Dendritic cell treated with granulocyte-macrophage colony-stimulating factor and Interleukin-4, amounts not matched to agents 40 ng/mL and 50 ng/mL, for 4 days (primary cell): ENCODE data around the gene PSMG1.
"Not testable (repeated sequence)": the region's sequence is repeated elsewhere in the genome, so short reads cannot be mapped to it uniquely, and the experiment has no call there.

ENCODE experiments used
- H3K27ac Mint-ChIP-seq: one replicate; pipeline ENCODE4 v1.8.0; 2022; ENCODE audit warnings: mild to moderate bottlenecking, mixed read lengths
- H3K27me3 Mint-ChIP-seq: one replicate; pipeline ENCODE4 v1.8.0; 2022; ENCODE audit warnings: mild to moderate bottlenecking, mixed read lengths
- H3K36me3 Mint-ChIP-seq: one replicate; pipeline ENCODE4 v1.8.0; 2022; ENCODE audit warnings: low read depth, mixed read lengths
- H3K4me1 Mint-ChIP-seq: one replicate; pipeline ENCODE4 v1.8.0; 2022; ENCODE audit warnings: low read depth, mixed read lengths
- H3K4me3 Mint-ChIP-seq: one replicate; pipeline ENCODE4 v1.8.0; 2022; ENCODE audit warnings: mild to moderate bottlenecking, moderate library complexity, mixed read lengths
- H3K9me3 Mint-ChIP-seq: one replicate; pipeline ENCODE4 v1.8.0; 2022; ENCODE audit warnings: mixed read lengths
- intact Hi-C: fragments of 100-400 bp; cut with micrococcal nuclease; formaldehyde crosslinking; loops from one replicate; pipeline ENCODE4 v1.15.0; 2022

PSMG1 gene, protein sequence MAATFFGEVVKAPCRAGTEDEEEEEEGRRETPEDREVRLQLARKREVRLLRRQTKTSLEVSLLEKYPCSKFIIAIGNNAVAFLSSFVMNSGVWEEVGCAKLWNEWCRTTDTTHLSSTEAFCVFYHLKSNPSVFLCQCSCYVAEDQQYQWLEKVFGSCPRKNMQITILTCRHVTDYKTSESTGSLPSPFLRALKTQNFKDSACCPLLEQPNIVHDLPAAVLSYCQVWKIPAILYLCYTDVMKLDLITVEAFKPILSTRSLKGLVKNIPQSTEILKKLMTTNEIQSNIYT

DNA sequence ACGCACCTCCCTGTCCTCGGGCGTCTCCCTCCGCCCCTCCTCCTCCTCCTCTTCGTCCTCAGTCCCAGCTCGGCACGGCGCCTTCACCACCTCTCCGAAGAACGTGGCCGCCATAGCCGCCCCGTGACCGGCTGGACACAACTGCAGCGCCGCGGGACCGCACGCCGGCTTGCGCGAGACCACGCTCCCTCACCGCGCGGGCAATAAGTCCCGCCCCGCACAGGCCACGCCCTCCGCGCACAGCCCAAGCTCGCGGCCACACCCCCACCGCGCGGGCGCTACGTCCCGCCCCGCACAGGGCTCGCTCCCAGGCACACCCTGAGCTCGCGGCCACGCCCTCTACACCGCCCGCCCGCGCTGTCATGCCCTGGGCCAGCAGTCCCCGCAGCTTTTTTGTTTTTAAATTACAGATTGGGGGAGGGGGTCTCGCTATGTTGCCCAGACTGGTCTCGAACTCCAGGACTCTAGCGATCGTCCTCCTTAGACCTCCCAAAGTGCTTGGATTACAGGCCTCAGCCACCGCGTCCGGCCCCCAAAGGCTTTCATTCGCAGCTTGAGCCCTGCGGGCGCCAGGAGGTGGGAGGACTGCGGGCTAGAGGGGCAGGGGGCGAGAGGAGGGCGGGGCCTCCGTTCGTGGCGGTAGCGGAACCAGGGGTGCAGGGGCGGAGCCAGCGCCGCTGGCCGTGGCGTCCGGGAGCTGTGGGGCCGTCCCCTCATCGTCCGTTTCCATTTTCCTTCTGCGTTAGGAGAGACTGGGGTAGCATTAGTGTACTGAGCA, at the start of gene PSMG1:
Gene PSMG1, minus strand, starts transcription at position 180 of the 778 bp plus-strand sequence. Its CDS starts 66 bp downstream, at position 114.
- Mint-ChIP-seq H3K27me3 (no peaks in the 10 kb centered on the region), H3K4me1 (peaks cover 31% of the 10 kb centered on the region)
- intact Hi-C loops, result loop anchor here (2.0 to 5.0 kb wide), 2 partner anchors 203 to 376 kb away; partner anchors contain the start of gene ETS2

DNA sequence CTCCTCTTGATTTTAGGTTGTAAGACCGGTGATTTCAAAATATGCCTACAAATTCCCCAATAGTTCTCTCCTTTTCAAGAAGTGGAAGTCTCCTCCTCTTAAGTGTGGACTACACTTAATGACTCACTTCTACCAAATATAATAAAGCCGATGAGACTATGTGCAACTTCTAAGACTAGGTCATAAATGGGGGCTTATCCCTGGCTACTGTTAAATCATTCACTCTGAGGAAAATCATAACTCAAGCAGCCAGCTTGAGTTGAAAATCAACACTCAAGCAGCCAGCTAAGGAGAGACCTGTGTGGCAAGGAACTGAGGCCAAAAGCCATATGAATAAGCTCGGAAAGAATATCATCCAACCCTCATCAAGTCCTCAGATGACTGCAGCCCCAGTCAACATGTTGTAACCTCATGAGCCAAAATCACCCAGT, 49.6 kb upstream of the PSMG1 start:
- no peaks in the 10 kb centered on the region for H3K27me3 Mint-ChIP-seq
- H3K4me3 Mint-ChIP-seq, result no peak overlapping the region
- intact Hi-C loops, result no loop called here
- peaks cover 90% of the 10 kb centered on the region for H3K36me3 Mint-ChIP-seq
- no peak overlapping the region for H3K27ac Mint-ChIP-seq
- no peaks in the 10 kb centered on the region for H3K9me3 Mint-ChIP-seq
- no peaks in the 10 kb centered on the region for H3K4me1 Mint-ChIP-seq

More for the DNA sequence above, at the start of gene PSMG1:
- H3K27ac Mint-ChIP-seq, result peak within 1 kb of the TSS; percentile 96
- H3K36me3 Mint-ChIP-seq, result peaks cover 37% of the 10 kb centered on the region
- H3K4me3 Mint-ChIP-seq, result peak within 1 kb of the TSS; percentile 92
- H3K9me3 Mint-ChIP-seq, result no peaks in the 10 kb centered on the region

DNA sequence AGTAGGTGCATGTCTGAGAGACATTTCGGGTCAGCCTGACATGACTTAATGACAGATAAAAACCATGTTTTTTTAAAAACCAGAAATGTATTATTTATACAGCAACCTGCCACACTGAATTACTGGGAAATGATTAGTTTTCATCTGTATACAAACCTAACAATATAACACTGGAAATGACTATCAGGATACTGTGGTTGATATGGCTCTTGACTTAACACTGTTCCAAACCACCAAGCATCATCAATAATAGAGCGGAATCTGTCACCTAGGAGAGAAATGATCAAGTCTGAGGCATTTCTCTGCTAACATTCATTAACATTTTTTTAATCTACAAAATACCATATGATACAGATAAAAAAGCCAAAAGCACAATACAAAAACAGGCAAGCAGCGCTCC, 41.7 kb upstream of the PSMG1 start:
- Mint-ChIP-seq H3K36me3 (peaks cover 92% of the 10 kb centered on the region), H3K4me3 (no peak overlapping the region), H3K27me3 (no peaks in the 10 kb centered on the region), H3K27ac (no peak overlapping the region), H3K4me1 (no peaks in the 10 kb centered on the region), H3K9me3 (no peaks in the 10 kb centered on the region)
- intact Hi-C loops, result no loop called here

DNA sequence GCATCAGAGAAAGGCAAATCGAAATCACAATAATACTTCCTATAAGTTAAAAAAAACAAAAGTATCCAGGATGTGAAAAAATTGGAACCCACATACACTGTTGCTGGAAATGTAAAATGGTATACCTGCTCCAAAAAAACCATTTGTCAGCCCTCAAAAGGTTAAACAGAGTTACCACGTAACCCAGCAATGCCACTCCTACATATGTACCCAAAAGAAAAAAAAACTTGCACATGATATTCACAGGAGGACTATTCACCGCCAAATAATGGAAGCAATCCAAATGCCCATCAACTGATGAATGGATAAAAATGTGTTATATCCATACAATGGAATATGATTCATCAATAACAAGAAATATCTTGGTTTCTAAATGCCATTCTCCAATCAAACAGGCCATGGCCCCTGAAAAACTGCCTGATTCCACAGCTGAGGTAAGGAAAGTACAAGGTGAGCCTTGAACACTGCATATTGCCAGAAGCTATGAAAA, 38.8 kb upstream of the PSMG1 start:
- Mint-ChIP-seq H3K4me1 (no peaks in the 10 kb centered on the region), H3K27ac (no peak overlapping the region), H3K36me3 (peaks cover 91% of the 10 kb centered on the region), H3K4me3 (no peak overlapping the region), H3K27me3 (no peaks in the 10 kb centered on the region), H3K9me3 (no peaks in the 10 kb centered on the region)
- intact Hi-C loops, result no loop called here

DNA sequence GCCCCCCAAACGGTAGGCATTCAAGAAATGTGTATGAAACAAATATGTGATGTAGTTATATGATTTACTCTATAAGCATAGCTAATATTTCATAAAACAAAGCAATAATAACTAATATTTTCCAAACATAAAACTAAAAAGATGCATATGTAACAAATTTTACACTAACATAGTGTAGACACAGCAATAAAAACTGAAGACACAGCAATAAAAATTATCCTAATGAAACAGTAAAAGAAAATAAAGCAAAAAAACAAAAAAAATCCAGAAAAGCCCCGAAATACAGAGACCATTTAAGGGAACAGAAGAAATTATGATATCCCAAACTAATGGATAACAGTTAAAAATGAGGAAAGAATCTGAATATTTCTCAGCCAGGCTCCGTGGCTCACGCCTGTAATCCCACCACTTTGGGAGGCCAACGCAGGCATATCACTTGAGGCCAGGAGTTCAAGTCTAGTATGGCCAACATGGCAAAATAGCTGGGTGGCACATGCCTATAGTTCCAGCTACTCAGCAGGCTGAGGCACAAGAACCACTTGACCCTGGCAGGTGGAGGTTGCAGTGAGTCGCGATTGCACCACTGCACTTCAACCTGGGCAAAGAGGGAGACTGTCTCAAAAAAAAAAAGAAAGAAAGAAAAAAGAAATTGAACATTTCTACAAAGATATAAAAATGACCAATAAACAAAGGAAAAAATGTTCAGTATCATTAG, 38.2 kb upstream of the PSMG1 start:
- H3K4me3 Mint-ChIP-seq, result no peak overlapping the region
- H3K36me3 Mint-ChIP-seq, result peaks cover 89% of the 10 kb centered on the region
- H3K27ac Mint-ChIP-seq, result no peak overlapping the region
- H3K27me3 Mint-ChIP-seq, result no peaks in the 10 kb centered on the region
- H3K4me1 Mint-ChIP-seq, result no peaks in the 10 kb centered on the region
- no peaks in the 10 kb centered on the region for H3K9me3 Mint-ChIP-seq
- intact Hi-C loops, result no loop called here

DNA sequence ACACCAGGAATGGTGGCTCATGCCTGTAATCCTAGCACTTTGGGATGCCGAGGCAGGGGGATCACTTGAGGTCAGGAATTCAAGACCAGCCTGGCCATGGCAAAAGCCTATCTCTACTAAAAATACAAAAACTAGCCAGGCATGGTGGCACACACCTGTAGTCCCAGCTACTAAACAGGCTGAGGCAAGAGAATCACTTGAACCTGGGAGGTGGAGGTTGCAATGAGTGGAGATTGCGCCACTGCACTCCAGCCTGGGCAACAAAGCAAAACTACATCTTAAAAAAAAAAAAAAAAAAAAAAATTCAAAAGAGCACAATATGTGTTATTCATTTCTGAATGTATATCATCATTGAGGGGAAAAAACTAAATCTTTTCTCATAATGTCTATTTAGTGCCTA, 37.6 kb upstream of the PSMG1 start:
- H3K9me3 Mint-ChIP-seq, H3K4me1 Mint-ChIP-seq, H3K27me3 Mint-ChIP-seq, H3K4me3 Mint-ChIP-seq, H3K27ac Mint-ChIP-seq, intact Hi-C loops: not testable (repeated sequence)
- H3K36me3 Mint-ChIP-seq, result peaks cover 84% of the 10 kb centered on the region

DNA sequence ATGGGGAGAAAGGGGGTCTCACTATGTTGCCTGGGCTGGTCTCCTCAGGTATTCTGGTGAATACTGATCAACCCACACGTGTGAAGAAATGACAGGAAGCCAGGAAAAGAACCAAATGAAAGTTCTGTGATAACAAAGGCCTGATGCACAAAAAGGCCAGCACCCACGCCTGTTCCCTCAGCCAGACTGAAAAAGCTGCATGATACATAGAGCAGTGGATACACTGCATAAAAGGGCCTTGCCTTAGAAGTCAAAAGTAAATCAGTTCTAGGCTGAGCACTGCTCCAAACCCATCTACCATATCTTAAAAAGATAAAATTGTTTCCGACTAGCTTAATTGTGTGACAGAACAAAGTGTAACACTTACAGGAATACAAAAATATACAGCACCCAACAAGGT, 36.9 kb upstream of the PSMG1 start:
- Mint-ChIP-seq H3K4me1 (no peaks in the 10 kb centered on the region), H3K36me3 (peaks cover 85% of the 10 kb centered on the region), H3K9me3 (no peaks in the 10 kb centered on the region), H3K4me3 (no peak overlapping the region), H3K27me3 (no peaks in the 10 kb centered on the region), H3K27ac (no peak overlapping the region)
- intact Hi-C loops, result no loop called here

DNA sequence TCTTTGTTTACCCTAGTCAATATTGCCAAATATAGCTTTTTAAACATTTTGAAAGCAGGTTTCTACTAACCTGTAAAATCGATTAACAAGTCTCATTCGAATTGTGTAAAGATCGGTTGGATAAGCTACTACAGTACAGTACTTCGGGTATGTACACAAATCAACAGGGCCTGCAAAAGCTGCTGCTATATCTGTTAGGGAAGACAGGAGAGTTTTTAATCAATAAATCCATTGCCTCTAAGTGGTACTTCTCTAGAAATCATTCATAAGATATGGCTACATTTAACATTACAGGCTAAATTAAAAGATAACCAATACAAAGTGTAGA, 34.8 kb upstream of the PSMG1 start:
- no peaks in the 10 kb centered on the region for H3K4me1 Mint-ChIP-seq
- H3K9me3 Mint-ChIP-seq, result no peaks in the 10 kb centered on the region
- peaks cover 80% of the 10 kb centered on the region for H3K36me3 Mint-ChIP-seq
- intact Hi-C loops, result loop anchor here (10.0 kb wide), 1 partner anchor 47 kb away; no protein-coding TSS in a partner anchor
- no peak overlapping the region for H3K27ac Mint-ChIP-seq
- no peaks in the 10 kb centered on the region for H3K27me3 Mint-ChIP-seq
- H3K4me3 Mint-ChIP-seq, result no peak overlapping the region

DNA sequence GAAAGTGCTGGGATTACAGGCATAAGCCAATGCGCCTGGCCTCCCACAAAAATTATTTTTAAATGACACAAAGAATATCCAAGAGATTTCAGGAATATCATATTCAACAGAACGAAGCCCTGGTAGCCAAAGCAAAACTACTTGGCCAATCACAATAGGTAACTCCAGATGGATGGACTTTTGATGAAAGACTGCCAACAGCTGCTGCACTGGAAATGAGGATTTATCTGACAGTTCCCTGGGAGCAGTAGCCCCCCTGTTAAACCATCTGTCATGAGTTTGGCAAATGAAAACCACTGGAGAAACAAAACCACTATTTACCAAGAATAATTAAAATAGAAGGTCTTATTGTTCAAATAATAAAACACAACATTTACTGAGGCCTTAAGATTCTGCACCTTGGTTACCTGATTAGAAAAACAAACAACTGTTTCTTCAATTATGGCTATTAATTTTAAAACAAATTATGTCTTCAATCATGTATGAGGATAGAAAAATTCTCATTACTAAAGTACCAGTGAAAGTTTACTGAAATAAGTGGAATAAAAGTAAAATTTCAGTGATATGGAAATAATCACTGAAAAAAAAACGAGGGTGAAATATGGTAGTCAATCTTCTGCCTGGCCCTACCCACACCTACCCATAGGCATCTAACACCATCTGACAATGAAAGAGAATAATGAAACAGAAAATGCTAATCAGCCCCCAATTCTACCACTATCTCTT, 34.3 kb upstream of the PSMG1 start:
- no peak overlapping the region for H3K27ac Mint-ChIP-seq
- intact Hi-C loops, result loop anchor here (10.0 kb wide), 1 partner anchor 47 kb away; no protein-coding TSS in a partner anchor
- H3K4me3 Mint-ChIP-seq, result no peak overlapping the region
- no peaks in the 10 kb centered on the region for H3K4me1 Mint-ChIP-seq
- H3K9me3 Mint-ChIP-seq, result no peaks in the 10 kb centered on the region
- peaks cover 80% of the 10 kb centered on the region for H3K36me3 Mint-ChIP-seq
- H3K27me3 Mint-ChIP-seq, result no peaks in the 10 kb centered on the region

DNA sequence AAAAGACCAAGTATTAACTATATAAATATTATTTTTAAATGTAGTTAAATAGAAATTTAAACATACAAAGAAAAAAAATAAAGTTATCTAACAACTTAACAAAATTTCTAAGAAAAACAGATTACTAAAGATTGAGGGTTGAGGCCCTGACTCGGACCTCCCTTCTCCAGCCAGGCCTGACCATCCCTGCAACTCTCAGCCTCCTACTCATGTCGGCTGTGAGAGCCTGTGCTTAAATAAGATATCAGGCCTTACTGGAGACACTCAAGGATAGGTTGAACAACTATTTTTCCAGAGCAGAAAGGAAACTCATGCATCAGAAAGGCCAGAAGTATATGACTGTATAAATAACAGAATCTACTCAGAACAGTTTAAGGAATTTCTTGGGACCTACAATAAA, 33.0 kb upstream of the PSMG1 start:
- H3K9me3 Mint-ChIP-seq, result no peaks in the 10 kb centered on the region
- H3K36me3 Mint-ChIP-seq, result peaks cover 80% of the 10 kb centered on the region
- no peak overlapping the region for H3K27ac Mint-ChIP-seq
- no peak overlapping the region for H3K4me3 Mint-ChIP-seq
- no peaks in the 10 kb centered on the region for H3K27me3 Mint-ChIP-seq
- no peaks in the 10 kb centered on the region for H3K4me1 Mint-ChIP-seq
- intact Hi-C loops, result loop anchor here (10.0 kb wide), 1 partner anchor 49 kb away; no protein-coding TSS in a partner anchor

DNA sequence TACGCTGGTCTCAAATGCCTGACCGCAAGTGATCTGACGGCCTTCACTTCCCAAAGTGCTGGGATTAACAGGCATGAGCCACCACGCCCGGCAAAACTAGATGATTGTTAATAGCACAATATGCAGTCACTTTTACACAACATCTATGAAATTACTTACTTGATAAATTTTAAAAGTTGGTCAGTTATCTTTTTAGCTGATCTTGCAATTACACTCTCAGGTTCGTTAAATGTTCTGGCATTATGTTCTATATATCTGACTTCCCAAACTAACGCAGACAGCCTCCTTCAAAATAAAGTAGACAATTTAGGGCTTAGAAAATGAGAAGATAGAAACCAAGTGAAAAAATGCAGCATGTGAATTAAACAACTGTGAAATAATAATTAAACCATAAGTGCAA, 31.8 kb upstream of the PSMG1 start:
- Mint-ChIP-seq H3K27me3 (no peaks in the 10 kb centered on the region), H3K36me3 (peaks cover 83% of the 10 kb centered on the region), H3K9me3 (no peaks in the 10 kb centered on the region), H3K4me1 (no peaks in the 10 kb centered on the region), H3K4me3 (no peak overlapping the region), H3K27ac (no peak overlapping the region)
- intact Hi-C loops, result loop anchor here (10.0 kb wide), 1 partner anchor 50 kb away; no protein-coding TSS in a partner anchor

DNA sequence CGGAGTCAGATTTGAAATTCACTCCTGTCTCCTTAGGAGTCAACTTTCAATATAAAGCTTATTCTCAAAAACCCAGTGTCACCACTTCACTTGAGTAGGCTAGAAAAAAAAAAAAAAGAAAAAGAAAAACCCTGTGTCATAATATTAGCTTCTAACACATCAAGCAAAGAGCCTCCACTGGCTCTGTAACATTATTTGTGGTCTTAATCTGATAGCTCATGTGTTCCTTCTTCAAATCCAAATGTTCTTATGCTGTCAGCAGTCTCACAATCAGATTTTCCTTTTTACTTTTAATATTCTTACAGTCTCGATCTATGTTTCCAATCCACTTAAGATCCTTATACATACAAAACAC, 26.1 kb upstream of the PSMG1 start:
- peaks cover 94% of the 10 kb centered on the region for H3K36me3 Mint-ChIP-seq
- no peaks in the 10 kb centered on the region for H3K4me1 Mint-ChIP-seq
- intact Hi-C loops, result no loop called here
- no peaks in the 10 kb centered on the region for H3K27me3 Mint-ChIP-seq
- H3K27ac Mint-ChIP-seq, result peak overlapping the region; percentile 52
- no peak overlapping the region for H3K4me3 Mint-ChIP-seq
- H3K9me3 Mint-ChIP-seq, result no peaks in the 10 kb centered on the region

DNA sequence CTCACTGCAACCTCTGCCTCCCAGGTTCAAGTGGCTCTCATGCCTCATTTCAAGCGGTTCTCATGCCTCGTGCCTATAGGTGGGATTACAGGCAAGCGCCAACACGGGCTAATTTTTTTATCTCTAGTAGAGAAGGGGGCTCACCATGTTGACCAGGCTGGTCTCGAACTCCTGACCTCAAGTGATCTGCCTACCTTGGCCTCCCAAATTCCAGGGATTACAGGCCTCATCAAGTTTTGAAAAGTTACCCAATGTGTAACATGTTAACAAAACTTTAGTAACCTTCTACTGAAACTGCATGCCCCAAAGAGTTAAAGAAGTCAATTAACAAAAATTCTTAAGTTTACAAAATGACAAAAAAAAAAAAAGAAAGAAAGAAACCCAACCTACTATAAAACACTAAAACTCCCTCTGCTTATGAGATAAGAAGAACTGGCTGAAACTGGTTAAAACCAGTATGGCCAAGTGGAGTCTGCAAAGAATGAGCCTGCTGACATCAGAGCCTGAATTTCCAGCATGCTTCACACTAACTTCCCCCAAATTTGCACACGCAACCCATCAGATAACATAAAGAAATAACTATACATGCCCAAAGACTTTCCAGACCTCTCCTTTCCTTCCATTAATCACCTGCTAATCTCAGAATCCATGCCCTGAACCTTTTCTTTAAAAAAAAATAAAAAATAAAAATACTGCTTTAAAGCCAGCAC, 25.5 kb upstream of the PSMG1 start:
- peak overlapping the region; percentile 52 for H3K27ac Mint-ChIP-seq
- H3K9me3 Mint-ChIP-seq, result no peaks in the 10 kb centered on the region
- no peaks in the 10 kb centered on the region for H3K4me1 Mint-ChIP-seq
- peaks cover 89% of the 10 kb centered on the region for H3K36me3 Mint-ChIP-seq
- no peaks in the 10 kb centered on the region for H3K27me3 Mint-ChIP-seq
- H3K4me3 Mint-ChIP-seq, result no peak overlapping the region
- intact Hi-C loops, result no loop called here
